GM12874 (cell line): ENCODE measurements around the gene ITPR1.

Experiments used
- CTCF ChIP-seq: IDR thresholded peaks from 2 replicates; pipeline ENCODE4 v1.5.1; 2011; ENCODE audit warnings: low read depth, mild to moderate bottlenecking, control low read depth, low read length, moderate library complexity; ENCODE audit not compliant: insufficient read depth

Gene ITPR1

GRCh38 chr3:4670352-4670751, 177.2 kb downstream of the ITPR1 start:
- TF ChIP-seq CTCF: peak; percentile 30; the same call in 1 of the 2 replicates

- TF ChIP-seq CTCF: no peak
Measured at GRCh38 chr3:4672725-4673275, 179.7 kb downstream of the ITPR1 start.

GRCh38 chr3:4674216-4674615, 181.1 kb downstream of the ITPR1 start:
- TF ChIP-seq CTCF: no peak

GRCh38 chr3:4675704-4676103, 182.6 kb downstream of the ITPR1 start:
- no peak for TF ChIP-seq CTCF

GRCh38 chr3:4678320-4678719, 185.2 kb downstream of the ITPR1 start:
- no peak for TF ChIP-seq CTCF

GRCh38 chr3:4680227-4680691, 187.1 kb downstream of the ITPR1 start:
- no peak for TF ChIP-seq CTCF

GRCh38 chr3:4680871-4681300, 187.7 kb downstream of the ITPR1 start:
- no peak for TF ChIP-seq CTCF
